Measurements from ENCODE around the gene CCDC137. TPM values are rescaled to one million over a fixed set of nuclear protein-coding genes. Genes with fewer than 3 reads are reported as not detected.

CCDC137 gene
- total RNA-seq, 2 donors from 2014 or later: 13.7 to 41.1 TPM

DNA sequence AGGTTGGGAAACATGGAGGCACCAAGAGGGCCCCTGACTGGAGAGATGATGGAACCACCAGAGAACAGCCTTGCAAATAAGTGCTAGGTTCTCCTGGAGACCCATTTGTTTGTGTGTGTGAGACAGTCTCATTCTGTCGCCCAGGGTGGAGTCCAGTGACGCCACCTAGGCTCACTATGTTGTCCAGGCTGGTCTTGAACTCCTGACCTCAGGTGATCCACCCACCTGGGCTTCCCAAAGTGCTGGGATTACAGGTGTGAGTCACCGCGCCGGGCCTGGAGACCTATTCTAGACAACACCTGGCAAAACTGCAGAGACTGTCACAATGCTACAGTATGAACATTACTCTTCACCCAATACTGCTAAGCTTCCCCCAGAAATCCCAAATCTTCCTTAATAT, 31.1 kb upstream of the CCDC137 start:
- Histone ChIP-seq H3K4me3 (peak overlapping the region; percentile 64), H3K27ac (no peak overlapping the region), H3K4me1 (peaks cover 13% of the 10 kb centered on the region), H3K36me3 (no peaks in the 10 kb centered on the region), H3K9me3 (no peaks in the 10 kb centered on the region), H3K27me3 (no peaks in the 10 kb centered on the region), H3K9ac (ENCODE audit: low read depth in 2 of 2, low read length in 2 of 2) (peak overlapping the region in 1 of 2 donors; percentile 35)
- DNase-seq: no peak
- intact Hi-C loops (cut with DNase I): no loop called here
- TF ChIP-seq, protein P1, sequence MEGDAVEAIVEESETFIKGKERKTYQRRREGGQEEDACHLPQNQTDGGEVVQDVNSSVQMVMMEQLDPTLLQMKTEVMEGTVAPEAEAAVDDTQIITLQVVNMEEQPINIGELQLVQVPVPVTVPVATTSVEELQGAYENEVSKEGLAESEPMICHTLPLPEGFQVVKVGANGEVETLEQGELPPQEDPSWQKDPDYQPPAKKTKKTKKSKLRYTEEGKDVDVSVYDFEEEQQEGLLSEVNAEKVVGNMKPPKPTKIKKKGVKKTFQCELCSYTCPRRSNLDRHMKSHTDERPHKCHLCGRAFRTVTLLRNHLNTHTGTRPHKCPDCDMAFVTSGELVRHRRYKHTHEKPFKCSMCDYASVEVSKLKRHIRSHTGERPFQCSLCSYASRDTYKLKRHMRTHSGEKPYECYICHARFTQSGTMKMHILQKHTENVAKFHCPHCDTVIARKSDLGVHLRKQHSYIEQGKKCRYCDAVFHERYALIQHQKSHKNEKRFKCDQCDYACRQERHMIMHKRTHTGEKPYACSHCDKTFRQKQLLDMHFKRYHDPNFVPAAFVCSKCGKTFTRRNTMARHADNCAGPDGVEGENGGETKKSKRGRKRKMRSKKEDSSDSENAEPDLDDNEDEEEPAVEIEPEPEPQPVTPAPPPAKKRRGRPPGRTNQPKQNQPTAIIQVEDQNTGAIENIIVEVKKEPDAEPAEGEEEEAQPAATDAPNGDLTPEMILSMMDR (IDR thresholded peaks at IDR 0.05): no peak

DNA sequence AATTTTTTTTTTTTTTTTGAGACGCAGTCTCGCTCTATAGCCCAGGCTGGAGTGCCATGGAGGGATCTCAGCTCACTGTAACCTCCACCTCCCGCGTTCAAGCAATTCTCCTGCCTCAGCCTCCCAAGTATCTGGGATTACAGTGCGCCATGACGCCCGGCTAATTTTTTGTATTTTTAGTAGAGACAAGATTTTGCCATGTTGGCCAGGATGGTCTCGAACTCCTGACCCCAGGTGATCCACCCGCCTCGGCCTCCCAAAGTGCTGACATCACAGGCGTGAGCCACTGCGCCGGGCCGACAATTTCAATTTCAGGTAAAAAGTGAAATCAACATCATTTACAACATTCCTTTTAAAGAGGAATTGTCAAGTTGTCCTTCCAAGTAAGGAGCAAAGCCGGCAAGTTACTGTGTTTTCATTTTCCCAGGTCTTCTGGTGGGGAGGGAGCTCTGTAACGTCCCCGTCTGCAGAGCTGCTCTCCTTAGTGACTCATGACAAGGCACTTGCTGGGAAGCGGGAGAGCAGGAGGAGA, 30.5 kb upstream of the CCDC137 start:
- H3K27ac ChIP-seq: peak overlapping the region; percentile 79
- H3K36me3 ChIP-seq: no peaks in the 10 kb centered on the region
- H3K4me3 ChIP-seq: peak overlapping the region; percentile 64
- H3K9me3 ChIP-seq: no peaks in the 10 kb centered on the region
- H3K9ac ChIP-seq (ENCODE audit: low read depth in 2 of 2, low read length in 2 of 2): peak overlapping the region; percentile 85 to 96
- no peak for DNase-seq
- peaks cover 13% of the 10 kb centered on the region for H3K4me1 ChIP-seq
- intact Hi-C loops (cut with DNase I): no loop called here
- TF ChIP-seq, protein P1 (IDR thresholded peaks at IDR 0.05): no peak
- no peaks in the 10 kb centered on the region for H3K27me3 ChIP-seq

DNA sequence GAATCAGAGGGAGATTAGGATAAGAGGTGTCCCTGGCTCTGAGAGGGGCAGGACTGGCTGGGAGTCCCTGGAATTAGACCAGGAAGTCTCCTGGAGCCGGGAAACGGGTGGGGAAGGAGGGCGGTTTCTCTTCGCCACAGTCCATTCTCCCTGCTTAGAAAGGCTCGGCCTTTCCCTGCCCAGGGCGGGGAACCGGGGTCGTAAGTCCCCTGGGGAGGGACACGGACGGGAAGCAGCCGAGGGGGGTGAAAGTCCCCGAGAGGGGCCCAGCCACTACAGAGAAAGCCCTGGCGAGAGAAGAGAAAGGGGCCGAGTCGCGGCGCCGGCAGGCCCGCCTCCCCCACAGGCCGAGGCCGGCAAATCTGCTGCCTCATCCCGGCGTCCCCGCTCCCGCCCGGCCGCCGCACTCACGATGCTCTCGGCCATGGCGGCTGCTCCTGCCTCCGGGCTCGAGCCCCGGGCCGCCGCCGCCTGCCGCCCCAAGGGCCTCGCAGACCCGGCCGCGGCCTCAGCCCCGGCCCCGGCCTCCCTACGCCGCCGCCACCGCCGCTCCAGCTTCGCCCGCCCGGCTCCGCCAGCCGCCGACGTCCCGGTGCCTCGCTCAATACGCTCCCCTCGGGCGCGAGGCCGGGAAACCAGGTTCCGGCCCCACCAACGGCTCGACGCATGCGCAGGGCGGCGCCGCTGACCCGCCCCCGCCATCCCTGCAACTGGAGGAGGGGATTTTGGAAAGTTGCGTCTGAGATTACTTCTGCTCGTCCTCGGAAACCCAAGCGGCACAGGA, 29.8 kb upstream of the CCDC137 start, which contains the start of the genes NPLOC4 and TSPAN10:
NPLOC4 (minus strand) TSS at position 608 of the 784 bp plus-strand sequence; CDS start at position 426, 182 bp downstream.
TSPAN10 (plus strand) TSS at position 692 of the 784 bp plus-strand sequence. CDS start 5,217 bp downstream, outside the sequence.
- peak; percentile 85 for DNase-seq
- intact Hi-C loops (cut with DNase I): no loop called here
- TF ChIP-seq, protein P1 (IDR thresholded peaks at IDR 0.05): no peak

DNA sequence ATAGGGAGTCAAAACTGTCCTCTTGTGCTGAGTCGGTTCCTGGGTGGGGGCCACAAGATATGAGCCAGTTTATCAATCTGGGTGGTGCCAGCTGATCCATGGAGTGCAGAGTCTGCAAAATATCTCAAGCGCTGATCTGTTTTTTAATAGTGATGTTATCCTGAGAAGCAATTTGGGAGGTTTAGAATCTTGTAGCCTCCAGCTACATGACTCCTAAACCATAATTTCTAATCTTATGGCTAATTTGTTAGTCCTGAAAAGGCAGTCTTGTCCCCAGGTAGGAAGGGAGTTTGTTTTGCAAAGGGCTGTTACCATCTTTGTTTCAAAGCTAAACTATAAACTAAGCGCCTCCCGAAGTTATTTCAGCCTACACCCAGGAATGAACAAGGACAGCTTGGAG, 27.9 kb upstream of the CCDC137 start:
- TF ChIP-seq, protein P1 (IDR thresholded peaks at IDR 0.05): no peak
- Histone ChIP-seq H3K27ac (no peak overlapping the region), H3K36me3 (no peaks in the 10 kb centered on the region), H3K9ac (ENCODE audit: low read depth in 2 of 2, low read length in 2 of 2) (no peak overlapping the region), H3K27me3 (no peaks in the 10 kb centered on the region), H3K4me1 (peaks cover 13% of the 10 kb centered on the region), H3K9me3 (no peaks in the 10 kb centered on the region), H3K4me3 (no peak overlapping the region)
- intact Hi-C loops (cut with DNase I): no loop called here
- DNase-seq: no peak

More for the DNA sequence above, 29.8 kb upstream of the CCDC137 start, which contains the start of the genes NPLOC4 and TSPAN10:
- H3K36me3 ChIP-seq: no peaks in the 10 kb centered on the region
- no peaks in the 10 kb centered on the region for H3K9me3 ChIP-seq
- peak within 1 kb of the TSS; percentile 79 for H3K27ac ChIP-seq
- H3K9ac ChIP-seq (ENCODE audit: low read depth in 2 of 2, low read length in 2 of 2): peak within 1 kb of the TSS; percentile 85 to 96
- H3K27me3 ChIP-seq: no peaks in the 10 kb centered on the region
- peak within 1 kb of the TSS; percentile 64 for H3K4me3 ChIP-seq
- H3K4me1 ChIP-seq: peaks cover 13% of the 10 kb centered on the region

DNA sequence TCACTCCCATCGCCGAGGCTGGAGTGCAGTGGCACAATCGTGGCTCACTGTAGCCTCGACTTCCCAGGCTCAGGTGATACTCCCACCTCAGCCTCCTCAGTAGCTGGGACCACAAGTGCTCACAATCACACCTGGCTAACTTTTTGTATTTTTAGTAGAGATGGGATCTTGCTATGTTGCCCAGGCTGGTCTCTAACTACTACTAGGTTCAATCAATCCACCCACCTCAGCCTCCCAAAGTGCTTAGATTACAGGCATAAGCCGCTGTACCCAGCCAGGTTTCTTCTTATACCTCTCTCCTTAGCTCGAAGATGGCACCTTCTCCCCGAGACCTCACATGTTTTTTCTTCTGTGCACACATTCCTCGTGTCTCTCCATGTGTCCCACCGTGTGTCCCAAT, 26.5 kb upstream of the CCDC137 start:
- intact Hi-C loops (cut with DNase I): no loop called here
- Histone ChIP-seq H3K9me3 (no peaks in the 10 kb centered on the region), H3K27ac (no peak overlapping the region), H3K9ac (ENCODE audit: low read depth in 2 of 2, low read length in 2 of 2) (no peak overlapping the region), H3K4me3 (no peak overlapping the region), H3K36me3 (no peaks in the 10 kb centered on the region), H3K27me3 (no peaks in the 10 kb centered on the region), H3K4me1 (peaks cover 10% of the 10 kb centered on the region)
- TF ChIP-seq, protein P1 (IDR thresholded peaks at IDR 0.05): no peak
- no peak for DNase-seq
